ENCODE measurements around the gene FAM237A. TPM values are rescaled to one million over a fixed set of nuclear protein-coding genes. Genes with fewer than 3 reads are reported as not detected.

FAM237A gene
- total RNA-seq, 1 donor from 2014 or later = not detected

DNA sequence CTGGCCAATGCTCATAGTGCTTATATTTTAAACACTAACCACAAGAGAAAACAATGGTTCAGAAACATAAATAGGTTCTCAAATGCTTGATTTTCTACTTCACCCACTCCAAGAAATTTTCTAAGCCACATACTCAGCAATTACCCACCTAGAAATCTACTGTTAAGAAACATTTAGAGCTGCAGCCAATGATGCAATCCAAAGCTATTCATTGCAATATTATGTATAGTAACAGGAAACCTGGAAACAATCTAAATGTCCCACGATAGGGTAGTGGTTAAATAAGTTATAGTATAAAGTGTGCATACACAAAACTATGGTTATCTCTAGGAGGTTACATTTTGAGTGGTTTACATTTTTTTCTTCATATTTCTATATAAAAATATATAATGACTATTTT is 5.7 kb downstream of the FAM237A start:
- no peaks in the 10 kb centered on the region for H3K4me1 ChIP-seq
- no peak overlapping the region for H3K27ac ChIP-seq
- H3K4me3 ChIP-seq = no peak overlapping the region
- H3K36me3 ChIP-seq = no peaks in the 10 kb centered on the region
- TF ChIP-seq CTCF (IDR thresholded peaks at IDR 0.05) = no peak
- H3K27me3 ChIP-seq = no peaks in the 10 kb centered on the region
- intact Hi-C loops (cut with DNase I) = no loop called here
- no peaks in the 10 kb centered on the region for H3K9me3 ChIP-seq
- no peak for DNase-seq (ENCODE audit: low spot score in 2 of 2)

DNA sequence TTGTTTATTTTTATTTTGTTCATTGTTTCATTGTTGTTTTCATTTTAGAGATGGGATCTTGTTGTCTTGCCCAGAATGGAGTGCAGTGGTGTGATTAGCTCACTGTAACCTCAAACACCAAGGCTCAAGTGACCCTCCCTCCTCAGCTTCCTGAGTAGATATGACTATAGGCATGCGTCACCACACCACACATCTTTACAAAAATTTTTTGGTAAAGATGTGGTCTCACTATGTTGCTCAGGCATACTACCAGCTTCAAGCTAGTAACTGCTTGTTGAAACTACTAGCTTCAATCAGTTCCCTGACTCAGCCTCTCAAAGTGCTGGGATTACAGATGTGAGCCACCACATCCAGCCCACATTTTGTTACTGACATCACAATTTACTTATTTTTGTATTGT is 14.8 kb downstream of the FAM237A start:
- H3K27me3 ChIP-seq = no peaks in the 10 kb centered on the region
- H3K4me3 ChIP-seq = no peak overlapping the region
- no peak for DNase-seq (ENCODE audit: low spot score in 2 of 2)
- no peak overlapping the region for H3K27ac ChIP-seq
- H3K36me3 ChIP-seq = no peaks in the 10 kb centered on the region
- intact Hi-C loops (cut with DNase I) = no loop called here
- TF ChIP-seq CTCF (IDR thresholded peaks at IDR 0.05) = no peak
- no peaks in the 10 kb centered on the region for H3K9me3 ChIP-seq
- H3K4me1 ChIP-seq = no peaks in the 10 kb centered on the region

DNA sequence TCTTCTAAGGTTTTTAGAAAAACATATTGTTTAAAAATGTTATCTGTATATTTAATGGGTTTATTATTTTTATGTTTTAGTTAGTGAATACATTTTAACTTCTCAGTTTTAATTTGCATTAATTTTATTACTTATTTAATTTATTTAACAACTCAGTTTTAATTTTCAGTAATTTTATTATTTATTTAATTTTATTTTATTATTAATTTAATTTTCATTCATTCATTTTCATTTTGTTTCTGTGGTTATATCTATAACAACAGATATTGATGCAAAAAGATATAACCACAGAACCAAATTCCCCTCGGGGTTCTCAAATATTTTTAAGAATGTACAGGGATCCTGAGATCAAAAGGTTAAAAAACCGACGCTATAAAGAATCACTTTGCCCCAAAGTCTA is 23.0 kb downstream of the FAM237A start:
- no peak overlapping the region for H3K4me3 ChIP-seq
- no peak for DNase-seq (ENCODE audit: low spot score in 2 of 2)
- no peaks in the 10 kb centered on the region for H3K4me1 ChIP-seq
- no peaks in the 10 kb centered on the region for H3K27me3 ChIP-seq
- no peak overlapping the region for H3K27ac ChIP-seq
- H3K36me3 ChIP-seq = no peaks in the 10 kb centered on the region
- H3K9me3 ChIP-seq = no peaks in the 10 kb centered on the region
- no peak for TF ChIP-seq CTCF (IDR thresholded peaks at IDR 0.05)
- intact Hi-C loops (cut with DNase I) = no loop called here

- Histone ChIP-seq H3K36me3 (no peaks in the 10 kb centered on the region), H3K27ac (no peak overlapping the region), H3K4me1 (no peaks in the 10 kb centered on the region), H3K9me3 (no peaks in the 10 kb centered on the region), H3K4me3 (no peak overlapping the region), H3K27me3 (no peaks in the 10 kb centered on the region)
- DNase-seq (ENCODE audit: low spot score in 2 of 2) = no peak
- no peak for TF ChIP-seq CTCF (IDR thresholded peaks at IDR 0.05)
- intact Hi-C loops (cut with DNase I) = no loop called here
Measured at GRCh38 chr2:206670531-206671319, 28.4 kb downstream of the FAM237A start.

DNA sequence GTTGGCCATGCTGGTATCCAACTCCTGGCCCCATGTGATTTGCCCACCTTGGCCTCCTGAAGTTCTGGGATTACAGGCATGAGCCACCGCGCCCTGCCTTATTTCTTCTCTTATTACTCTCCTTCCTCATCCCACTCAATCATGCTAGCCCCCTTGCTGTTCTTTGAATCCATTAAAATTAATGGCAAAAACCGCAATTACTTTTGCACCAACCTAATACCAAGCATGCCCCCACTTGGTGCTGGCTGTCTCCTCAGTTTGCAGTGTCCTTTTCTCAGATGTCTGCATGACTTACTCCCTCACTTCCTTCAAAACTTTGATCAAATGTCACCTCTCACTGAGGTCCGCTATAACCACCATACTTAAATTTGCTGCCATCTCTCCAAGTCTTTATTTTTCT is 41.3 kb downstream of the FAM237A start:
- Histone ChIP-seq H3K27ac (no peak overlapping the region), H3K27me3 (no peaks in the 10 kb centered on the region), H3K4me3 (no peak overlapping the region), H3K4me1 (no peaks in the 10 kb centered on the region), H3K36me3 (no peaks in the 10 kb centered on the region), H3K9me3 (no peaks in the 10 kb centered on the region)
- intact Hi-C loops (cut with DNase I) = no loop called here
- TF ChIP-seq CTCF (IDR thresholded peaks at IDR 0.05) = no peak
- DNase-seq (ENCODE audit: low spot score in 2 of 2) = no peak
